Muscle layer of duodenum (tissue), 2 donors: ENCODE data around the gene NKAIN1.
"Not testable (repeated sequence)": the region's sequence is repeated elsewhere in the genome, so short reads cannot be mapped to it uniquely, and the experiment has no call there.

Experiments
- H3K27ac ChIP-seq: one replicate; pipeline ENCODE4 v1.7.0; 2013; ENCODE audit warnings: mild to moderate bottlenecking, low read length
- H3K27me3 ChIP-seq: one replicate; pipeline ENCODE4 v1.7.0; 2013; ENCODE audit warnings: low read depth, mild to moderate bottlenecking, control low read depth, low read length
- H3K36me3 ChIP-seq, 2 donors: one replicate each; pipeline ENCODE4 v1.7.0; 2013; ENCODE audit warnings: low read length in 2 of 2, control low read depth in 1 of 2, mild to moderate bottlenecking in 1 of 2; ENCODE audit not compliant: insufficient read depth in 2 of 2, control insufficient read depth in 1 of 2
- H3K4me1 ChIP-seq, 2 donors: one replicate each; pipeline ENCODE4 v1.7.0; 2013; ENCODE audit warnings: low read length in 2 of 2, mild to moderate bottlenecking in 2 of 2, control low read depth in 1 of 2, moderate library complexity in 1 of 2; ENCODE audit not compliant: insufficient read depth in 2 of 2, control insufficient read depth in 1 of 2
- H3K4me3 ChIP-seq, 2 donors: one replicate each; pipeline ENCODE4 v1.7.0; 2013; ENCODE audit warnings: low read length in 2 of 2, low read depth in 1 of 2, mild to moderate bottlenecking in 1 of 2
- H3K9me3 ChIP-seq, 2 donors: one replicate each; pipeline ENCODE4 v1.7.0; 2013; ENCODE audit warnings: low read length in 2 of 2, control low read depth in 1 of 2, mild to moderate bottlenecking in 1 of 2; ENCODE audit not compliant: control insufficient read depth in 1 of 2
- donor health status: healthy.

NKAIN1 gene

DNA sequence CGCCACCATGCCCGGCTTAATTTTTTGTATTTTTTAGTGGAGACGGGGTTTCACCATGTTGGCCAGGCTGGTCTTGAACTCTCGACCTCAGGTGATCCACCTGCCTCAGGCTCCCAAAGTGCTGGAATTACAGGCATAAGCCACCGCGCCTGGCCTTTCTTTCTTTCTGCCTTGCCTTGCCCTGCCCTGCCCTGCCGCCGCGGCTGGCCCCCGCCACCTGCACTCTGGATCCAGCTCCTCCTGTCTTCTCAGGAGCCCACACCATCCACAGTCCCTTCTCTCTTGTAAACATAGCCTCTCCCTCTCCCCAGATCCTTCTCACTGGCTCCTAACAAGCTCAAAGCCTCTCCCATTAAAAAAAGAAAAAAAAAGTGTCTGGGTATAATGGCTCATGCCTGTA, 44.4 kb downstream of the NKAIN1 start:
- H3K4me3 ChIP-seq, H3K36me3 ChIP-seq, H3K27ac ChIP-seq, H3K27me3 ChIP-seq, H3K4me1 ChIP-seq, H3K9me3 ChIP-seq: not testable (repeated sequence)

DNA sequence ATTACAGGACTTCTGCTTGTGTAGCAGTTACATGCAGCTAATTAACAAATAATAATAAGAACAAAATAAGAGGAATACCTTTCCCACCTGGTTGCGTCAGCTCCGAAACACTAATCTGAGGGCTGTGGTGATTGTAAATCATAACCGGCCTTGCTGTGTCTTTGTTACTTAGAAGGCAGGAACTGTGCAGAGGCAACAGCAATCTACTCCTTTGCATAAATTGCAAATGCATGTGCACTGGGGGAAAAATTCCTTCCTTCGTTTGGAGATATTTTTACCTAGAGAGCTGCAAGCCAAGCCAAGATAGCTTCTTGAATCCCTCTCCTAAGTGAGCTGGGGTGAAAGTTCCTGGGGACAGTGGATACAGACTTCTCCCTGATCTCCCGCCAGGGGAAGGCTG, 46.0 kb downstream of the NKAIN1 start:
- H3K4me1 ChIP-seq: no peaks in the 10 kb centered on the region
- no peaks in the 10 kb centered on the region for H3K9me3 ChIP-seq
- H3K27me3 ChIP-seq: no peaks in the 10 kb centered on the region
- no peak overlapping the region for H3K4me3 ChIP-seq
- H3K36me3 ChIP-seq: no peaks in the 10 kb centered on the region
- no peak overlapping the region for H3K27ac ChIP-seq

DNA sequence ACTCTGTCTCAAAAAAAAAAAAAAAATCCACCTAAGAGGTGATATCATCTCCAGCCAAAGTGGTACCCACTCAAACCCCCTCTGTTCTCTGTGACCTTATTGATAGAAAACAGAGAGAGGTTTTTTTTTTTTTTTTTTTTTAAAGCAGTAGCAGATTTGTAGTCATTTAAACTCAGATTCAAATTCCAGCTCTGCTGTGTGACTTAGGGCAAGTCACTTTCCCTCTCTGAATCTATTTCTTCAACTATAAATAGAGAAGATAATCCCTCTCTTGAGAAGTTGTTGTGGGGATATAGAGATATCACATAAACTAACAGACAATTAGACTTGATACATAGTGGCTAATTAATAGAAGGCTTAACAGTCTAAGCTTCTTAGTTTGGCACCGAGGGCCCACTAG, 48.4 kb downstream of the NKAIN1 start:
- Histone ChIP-seq H3K4me3 (no peak overlapping the region), H3K4me1 (no peaks in the 10 kb centered on the region), H3K27ac (no peak overlapping the region), H3K27me3 (no peaks in the 10 kb centered on the region), H3K9me3 (no peaks in the 10 kb centered on the region), H3K36me3 (no peaks in the 10 kb centered on the region)

DNA sequence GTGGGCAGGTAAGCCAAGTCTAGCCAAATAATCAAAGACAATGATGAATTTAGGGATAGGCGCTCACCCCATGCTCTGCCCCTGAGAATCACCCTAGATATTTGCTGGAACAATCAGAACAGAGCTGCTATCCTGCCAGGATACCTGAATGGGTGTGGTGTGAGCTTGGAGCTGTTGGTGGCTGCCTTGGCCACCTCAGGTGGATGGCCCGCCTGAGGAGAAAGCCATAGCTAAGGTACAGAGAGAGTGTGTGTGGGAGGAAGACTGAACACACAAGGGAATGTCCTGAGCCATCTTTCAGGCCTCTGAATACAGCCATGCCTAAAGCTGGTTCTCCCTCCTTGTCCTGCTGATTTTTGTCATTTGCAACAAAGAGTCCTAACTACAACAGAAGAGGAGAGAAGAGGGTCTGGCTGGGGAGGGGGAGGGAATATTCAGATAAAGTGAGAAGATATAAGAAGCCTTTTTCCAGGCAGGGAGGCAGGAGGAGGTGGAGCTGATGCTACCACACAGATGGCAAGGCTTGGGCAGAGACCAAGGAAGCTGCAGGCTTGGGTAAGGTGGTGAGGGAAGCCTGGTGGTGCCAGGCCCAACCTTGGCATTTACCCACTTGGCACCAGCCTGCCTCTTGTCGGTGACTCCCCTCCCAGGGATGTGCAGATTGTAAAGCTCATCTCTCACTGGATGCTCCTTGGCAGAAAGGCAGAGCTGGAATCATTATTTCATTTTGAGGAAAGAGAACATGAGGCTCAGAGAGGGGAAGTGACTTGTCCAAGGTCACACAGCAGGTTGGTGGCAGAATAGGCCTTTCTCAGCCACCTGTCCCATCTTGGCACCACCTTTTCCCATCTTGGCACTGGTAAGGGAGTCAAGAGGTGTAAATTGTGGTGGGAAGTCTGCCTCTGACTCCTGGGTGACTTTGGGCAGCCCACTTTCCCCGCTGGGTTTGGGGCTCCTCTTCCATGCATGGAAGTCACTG, 49.7 kb downstream of the NKAIN1 start:
- no peaks in the 10 kb centered on the region for H3K4me1 ChIP-seq
- H3K4me3 ChIP-seq: no peak overlapping the region
- H3K9me3 ChIP-seq: no peaks in the 10 kb centered on the region
- no peaks in the 10 kb centered on the region for H3K27me3 ChIP-seq
- no peaks in the 10 kb centered on the region for H3K36me3 ChIP-seq
- H3K27ac ChIP-seq: no peak overlapping the region

DNA sequence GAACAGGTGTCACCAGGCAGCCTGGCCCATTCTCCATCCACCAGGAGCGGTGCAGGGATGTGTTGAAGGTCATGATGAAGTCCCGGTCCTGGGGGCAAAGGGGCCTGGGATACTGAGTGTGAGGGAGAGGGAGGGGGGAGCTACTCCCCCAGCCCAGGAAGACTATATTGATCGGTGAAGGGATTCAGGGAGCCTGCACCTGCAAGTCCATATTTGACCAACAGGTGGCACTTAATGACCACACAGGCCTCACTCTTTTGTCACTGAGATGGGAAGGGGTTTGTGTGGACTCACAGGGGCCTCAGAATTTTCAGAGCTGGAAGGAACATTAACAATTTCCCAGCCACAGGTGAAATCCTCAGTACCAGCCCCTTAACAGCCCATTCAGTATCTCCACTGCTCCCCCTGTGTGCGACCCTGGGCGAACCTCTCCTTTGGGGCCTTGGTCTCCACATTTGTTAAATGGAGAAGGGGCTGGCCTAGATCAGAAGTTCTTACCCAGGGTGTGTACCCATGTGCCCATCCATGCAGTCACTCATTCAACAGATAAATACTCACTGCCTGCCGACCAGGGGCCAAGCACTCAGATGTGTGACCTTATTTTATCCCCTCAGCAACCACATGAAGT, 55.6 kb downstream of the NKAIN1 start:
- no peaks in the 10 kb centered on the region for H3K9me3 ChIP-seq
- H3K27me3 ChIP-seq: peaks cover 7% of the 10 kb centered on the region
- H3K4me1 ChIP-seq: peaks cover 0 to 16% of the 10 kb centered on the region in 2 donors
- H3K27ac ChIP-seq: no peak overlapping the region
- no peaks in the 10 kb centered on the region for H3K36me3 ChIP-seq
- no peak overlapping the region for H3K4me3 ChIP-seq

DNA sequence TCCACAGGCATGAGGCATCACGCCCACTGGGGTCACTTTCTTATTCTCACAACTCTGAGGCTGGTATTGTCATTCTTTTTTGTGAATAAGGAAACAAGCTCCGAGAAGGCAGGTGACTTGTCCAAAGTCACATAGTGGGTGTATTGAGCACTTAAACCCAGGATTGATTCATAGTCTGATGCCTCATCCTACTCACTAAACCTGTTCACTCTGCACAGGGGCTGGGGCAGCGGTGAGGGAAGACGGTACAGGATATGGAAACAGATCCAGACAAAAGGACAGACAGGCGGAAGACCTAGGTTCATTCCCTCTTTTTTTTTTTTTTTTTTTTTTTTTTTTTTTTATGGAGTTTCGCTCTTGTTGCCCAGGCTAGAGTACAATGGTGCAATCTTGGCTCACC, 56.6 kb downstream of the NKAIN1 start:
- H3K4me3 ChIP-seq: no peak overlapping the region
- no peaks in the 10 kb centered on the region for H3K36me3 ChIP-seq
- peaks cover 7% of the 10 kb centered on the region for H3K27me3 ChIP-seq
- peaks cover 0 to 16% of the 10 kb centered on the region in 2 donors for H3K4me1 ChIP-seq
- H3K27ac ChIP-seq: no peak overlapping the region
- H3K9me3 ChIP-seq: no peaks in the 10 kb centered on the region

DNA sequence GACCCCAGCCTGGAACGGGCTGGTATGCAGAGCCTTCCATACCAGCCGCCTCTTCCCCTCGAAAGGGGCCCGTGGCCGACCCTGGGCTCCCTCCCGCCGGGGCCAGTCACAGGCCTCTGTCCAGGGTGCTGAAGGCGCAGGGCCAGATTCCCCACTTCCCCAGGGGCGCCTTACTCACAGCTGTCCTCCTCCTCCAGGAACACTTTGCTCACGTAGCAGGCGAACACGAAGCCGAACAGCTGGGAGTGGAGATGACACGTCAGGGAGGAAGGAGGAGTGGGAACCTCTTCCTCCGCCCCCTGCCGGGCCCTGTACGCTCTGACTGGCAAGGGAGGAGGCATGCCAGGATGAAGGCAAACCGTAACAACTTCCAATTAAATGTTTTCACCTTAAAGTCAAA, 57.3 kb downstream of the NKAIN1 start:
- Histone ChIP-seq H3K9me3 (no peaks in the 10 kb centered on the region), H3K4me1 (peaks cover 0 to 16% of the 10 kb centered on the region in 2 donors), H3K27ac (no peak overlapping the region), H3K4me3 (peak overlapping the region in 1 of 2 donors; percentile 15), H3K27me3 (peaks cover 7% of the 10 kb centered on the region), H3K36me3 (no peaks in the 10 kb centered on the region)

DNA sequence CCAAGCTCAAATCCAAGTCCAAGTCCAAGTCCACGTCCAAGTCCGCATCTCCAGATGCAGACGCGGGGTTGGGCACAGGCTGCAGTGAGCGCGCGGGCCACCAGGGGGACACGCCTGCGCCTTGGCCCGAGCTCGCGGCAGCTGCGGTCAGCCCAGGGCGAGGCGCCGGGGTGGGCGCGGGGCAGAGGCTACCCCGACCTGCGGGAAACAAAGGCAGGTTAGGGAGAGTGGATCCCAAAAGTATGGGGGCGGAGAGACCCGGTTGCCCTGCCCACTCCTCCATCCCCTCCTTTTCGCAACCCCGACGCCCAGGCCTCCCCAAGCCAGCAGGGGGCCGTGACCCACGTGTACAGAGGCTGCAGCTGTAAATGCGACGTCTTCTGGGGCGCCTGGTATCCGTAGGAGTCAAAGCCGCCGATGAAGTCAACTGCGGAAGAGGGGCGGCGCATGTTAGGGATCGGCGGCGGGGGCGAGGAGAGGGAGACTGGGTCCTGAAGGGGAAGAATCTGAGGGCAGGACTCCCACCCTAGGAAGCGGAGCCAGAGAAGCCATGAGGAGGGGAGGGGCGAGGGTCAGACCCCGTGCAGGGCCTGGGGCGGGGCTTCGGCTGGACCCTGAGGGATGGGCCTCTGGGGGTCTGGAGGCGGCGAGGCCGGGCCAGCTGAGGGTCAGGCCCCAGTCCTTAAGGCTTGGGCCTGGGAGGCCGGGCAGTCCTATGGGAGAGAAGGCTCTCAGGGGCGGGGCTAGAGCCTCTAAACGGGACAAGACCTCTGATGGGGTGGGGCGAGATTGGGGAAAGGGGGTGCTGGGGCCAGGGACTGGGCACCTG, 58.0 kb downstream of the NKAIN1 start:
- H3K27ac ChIP-seq: no peak overlapping the region
- H3K36me3 ChIP-seq: no peaks in the 10 kb centered on the region
- no peaks in the 10 kb centered on the region for H3K9me3 ChIP-seq
- peaks cover 7% of the 10 kb centered on the region for H3K27me3 ChIP-seq
- peak overlapping the region in 1 of 2 donors; percentile 15 for H3K4me3 ChIP-seq
- H3K4me1 ChIP-seq: peaks cover 0 to 16% of the 10 kb centered on the region in 2 donors

DNA sequence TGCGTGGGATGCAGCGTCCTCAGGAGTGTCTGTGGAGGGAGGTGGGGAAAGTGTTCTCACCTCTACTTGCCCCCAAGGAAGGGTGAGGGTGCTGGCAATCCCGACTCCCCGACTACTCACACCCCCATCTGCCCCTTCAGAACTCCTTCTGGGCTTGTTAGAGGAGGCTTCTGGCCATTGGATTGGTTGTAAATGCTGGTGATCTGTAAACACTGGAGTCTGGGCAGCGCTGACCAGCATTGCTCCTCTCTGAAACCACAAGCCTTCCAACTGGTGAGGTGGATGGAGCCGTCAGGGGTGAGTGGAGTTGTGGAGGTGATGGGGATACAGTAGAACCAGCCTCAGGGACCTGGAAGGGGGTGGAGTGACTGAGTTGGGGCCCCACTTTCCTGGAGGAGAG, 59.3 kb downstream of the NKAIN1 start:
- Histone ChIP-seq H3K4me3 (no peak overlapping the region), H3K27me3 (peaks cover 7% of the 10 kb centered on the region), H3K36me3 (no peaks in the 10 kb centered on the region), H3K9me3 (no peaks in the 10 kb centered on the region), H3K4me1 (peaks cover 0 to 16% of the 10 kb centered on the region in 2 donors), H3K27ac (no peak overlapping the region)

DNA sequence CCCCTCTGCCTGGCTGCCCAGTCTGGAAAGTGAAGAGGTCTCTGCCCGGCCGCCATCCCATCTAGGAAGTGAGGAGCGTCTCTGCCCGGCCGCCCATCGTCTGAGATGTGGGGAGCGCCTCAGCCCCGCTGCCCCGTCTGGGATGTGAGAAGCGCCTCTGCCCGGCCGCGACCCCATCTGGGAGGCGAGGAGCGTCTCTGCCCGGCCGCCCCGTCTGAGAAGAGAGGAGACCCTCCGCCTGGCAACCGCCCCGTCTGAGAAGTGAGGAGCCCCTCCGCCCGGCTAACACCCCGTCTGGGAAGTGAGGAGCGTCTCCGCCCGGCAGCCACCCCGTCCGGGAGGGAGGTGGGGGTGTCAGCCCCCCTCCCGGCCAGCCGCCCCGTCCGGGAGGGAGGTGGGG, 63.4 kb downstream of the NKAIN1 start:
- H3K27ac ChIP-seq, H3K4me1 ChIP-seq, H3K27me3 ChIP-seq, H3K9me3 ChIP-seq, H3K36me3 ChIP-seq, H3K4me3 ChIP-seq: not testable (repeated sequence)

DNA sequence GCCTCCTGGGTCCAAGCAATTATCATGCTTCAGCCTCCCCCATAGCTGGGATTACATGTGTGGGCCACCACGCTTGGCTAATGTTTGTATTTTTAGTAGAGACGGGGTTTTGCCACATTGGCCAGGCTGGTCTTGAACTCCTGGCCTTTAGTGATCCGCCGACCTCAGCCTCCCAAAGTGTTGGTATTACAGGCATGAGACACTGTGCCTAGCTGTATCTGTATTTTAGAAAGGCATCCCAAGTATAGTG, 69.3 kb downstream of the NKAIN1 start:
- H3K4me3 ChIP-seq: no peak overlapping the region
- H3K27me3 ChIP-seq: no peaks in the 10 kb centered on the region
- no peak overlapping the region for H3K27ac ChIP-seq
- H3K9me3 ChIP-seq: no peaks in the 10 kb centered on the region
- no peaks in the 10 kb centered on the region for H3K36me3 ChIP-seq
- no peaks in the 10 kb centered on the region for H3K4me1 ChIP-seq
